Activated naive CD8-positive, alpha-beta T cell (primary cell): ENCODE data around the gene CEP76.
"Not testable (repeated sequence)": the region's sequence is repeated elsewhere in the genome, so short reads cannot be mapped to it uniquely, and the experiment has no call there.

Source experiments
- H3K27ac Mint-ChIP-seq: one replicate; pipeline ENCODE4 v1.8.0; 2021; ENCODE audit warnings: mixed read lengths
- H3K27me3 Mint-ChIP-seq: one replicate; pipeline ENCODE4 v1.8.0; 2021; ENCODE audit warnings: mixed read lengths
- H3K36me3 Mint-ChIP-seq: one replicate; pipeline ENCODE4 v1.8.0; 2021; ENCODE audit warnings: mixed read lengths
- H3K4me1 Mint-ChIP-seq: one replicate; pipeline ENCODE4 v1.8.0; 2021; ENCODE audit warnings: low read depth, mixed read lengths
- H3K4me3 Mint-ChIP-seq: one replicate; pipeline ENCODE4 v1.8.0; 2021; ENCODE audit warnings: mild to moderate bottlenecking, mixed read lengths
- H3K9me3 Mint-ChIP-seq: one replicate; pipeline ENCODE4 v1.8.0; 2021; ENCODE audit warnings: low read depth, mixed read lengths

The CEP76 gene

DNA sequence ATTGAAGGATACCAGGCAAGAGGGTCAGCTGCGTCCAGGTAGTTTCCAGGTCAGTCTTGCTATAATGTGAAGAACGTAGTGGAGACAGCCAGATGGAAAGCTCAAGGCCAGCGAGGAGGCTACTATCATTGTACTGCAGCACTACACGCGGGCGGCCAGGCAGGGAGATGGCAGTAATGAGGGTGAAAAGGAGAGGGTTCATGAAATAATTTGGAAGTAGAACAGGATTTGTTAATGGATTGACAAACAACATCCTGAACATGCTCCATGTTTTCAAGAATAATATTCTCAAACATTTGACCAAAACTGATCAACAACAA lies 61.7 kb downstream of the CEP76 start:
- Mint-ChIP-seq H3K4me3 (no peak overlapping the region), H3K36me3 (no peaks in the 10 kb centered on the region), H3K9me3 (no peaks in the 10 kb centered on the region), H3K27me3 (peaks cover 5% of the 10 kb centered on the region), H3K4me1 (no peaks in the 10 kb centered on the region), H3K27ac (no peak overlapping the region)

DNA sequence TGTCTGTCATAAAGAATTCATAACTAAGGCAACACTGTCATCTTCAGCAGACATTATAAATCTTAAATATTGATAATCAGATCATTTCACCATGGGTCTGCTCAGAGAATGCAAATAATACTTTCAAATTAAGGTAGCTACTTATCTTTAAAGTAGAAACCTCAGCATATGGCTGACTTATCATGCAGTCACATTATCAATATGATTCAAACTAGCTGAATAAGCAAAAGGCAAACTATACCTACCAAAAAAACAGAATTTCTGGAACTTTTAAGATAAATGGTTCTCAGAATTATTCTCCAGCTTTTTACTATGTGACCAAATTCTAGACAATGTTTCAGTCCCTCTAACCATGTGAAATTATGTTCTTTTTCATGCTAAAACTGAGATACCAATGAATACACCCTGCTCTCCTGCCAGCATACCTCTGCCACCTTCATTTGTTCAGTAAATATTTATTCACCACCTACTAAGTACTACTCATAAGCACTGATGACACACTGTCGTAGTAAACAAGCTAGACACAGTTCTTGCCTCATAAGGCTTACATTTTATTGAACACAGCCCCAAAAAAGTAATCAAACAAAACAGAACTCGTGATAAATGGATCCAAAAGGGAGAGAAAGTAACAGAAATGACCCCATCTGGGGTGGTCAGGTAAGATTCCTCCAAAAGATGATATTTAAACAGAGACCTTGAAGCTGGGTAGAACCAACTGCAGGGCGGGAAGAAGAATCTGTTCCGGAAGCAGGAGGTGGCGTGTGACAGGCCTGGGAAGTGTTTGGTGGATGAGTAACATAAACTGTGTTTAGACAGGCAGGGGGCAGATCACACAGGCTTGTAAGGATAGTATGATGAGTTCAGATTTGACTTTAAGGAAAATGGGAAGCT lies 62.3 kb downstream of the CEP76 start:
- Mint-ChIP-seq H3K9me3 (no peaks in the 10 kb centered on the region), H3K36me3 (no peaks in the 10 kb centered on the region), H3K27ac (no peak overlapping the region), H3K4me3 (no peak overlapping the region), H3K4me1 (no peaks in the 10 kb centered on the region), H3K27me3 (peaks cover 5% of the 10 kb centered on the region)

DNA sequence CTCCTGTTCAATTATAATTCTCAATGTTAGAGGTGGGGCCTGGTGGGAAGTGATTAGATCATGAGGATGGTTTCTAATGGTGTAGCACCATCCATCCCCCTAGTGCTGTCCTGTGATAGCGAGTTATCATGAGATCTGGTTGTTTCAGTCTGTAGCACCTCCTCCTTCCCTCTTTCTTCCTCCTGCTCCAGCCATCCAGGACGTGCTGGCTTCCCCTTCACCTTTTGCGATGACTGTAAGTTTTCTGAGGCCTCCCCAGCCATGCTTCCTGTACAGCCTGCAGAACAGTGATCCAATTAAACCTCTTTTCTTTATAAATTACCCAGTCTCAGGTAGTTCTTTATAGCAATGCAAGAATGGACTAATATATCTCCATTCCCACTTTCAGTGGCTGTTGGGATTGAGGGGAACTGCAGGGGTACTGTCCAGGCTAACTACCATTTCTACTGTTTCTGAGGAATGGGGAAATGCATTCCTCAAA lies 63.8 kb downstream of the CEP76 start:
- peaks cover 5% of the 10 kb centered on the region for H3K27me3 Mint-ChIP-seq
- H3K27ac Mint-ChIP-seq, result no peak overlapping the region
- no peak overlapping the region for H3K4me3 Mint-ChIP-seq
- no peaks in the 10 kb centered on the region for H3K4me1 Mint-ChIP-seq
- no peaks in the 10 kb centered on the region for H3K36me3 Mint-ChIP-seq
- H3K9me3 Mint-ChIP-seq, result no peaks in the 10 kb centered on the region

DNA sequence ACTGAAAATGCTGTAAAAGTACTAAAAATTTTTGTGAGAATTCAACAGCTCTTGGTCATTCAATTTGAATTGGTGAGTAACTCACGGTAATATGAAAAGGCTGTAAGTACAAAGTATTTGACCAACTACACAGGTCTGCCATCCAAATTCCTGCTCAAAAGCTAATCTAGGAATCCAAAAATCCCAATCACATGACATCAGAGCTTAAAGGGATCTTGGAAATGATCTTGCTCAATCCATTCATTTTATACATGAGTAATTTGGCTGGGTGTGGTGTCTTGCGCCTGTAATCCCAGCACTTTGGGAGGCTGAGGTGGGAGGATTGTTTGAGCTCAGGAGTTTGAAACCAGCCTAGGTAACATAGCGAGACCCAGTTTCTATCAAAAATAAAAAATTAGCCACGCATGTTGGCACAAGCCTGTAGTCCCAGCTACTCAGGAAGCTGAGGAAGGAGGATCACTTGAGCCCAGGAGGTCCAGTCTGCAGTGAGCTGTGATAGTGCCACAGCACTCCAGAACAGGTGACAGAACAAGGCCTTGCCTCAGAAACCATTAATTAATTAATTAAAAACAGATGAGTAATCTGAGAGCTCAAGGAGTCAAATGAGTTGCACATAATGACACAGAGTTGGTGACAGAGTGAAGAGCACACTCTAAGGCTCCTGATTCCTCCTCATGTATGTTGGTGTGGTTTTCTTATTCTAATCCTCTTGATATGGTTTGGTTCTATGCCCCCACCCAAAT lies 64.5 kb downstream of the CEP76 start:
- Mint-ChIP-seq H3K36me3 (no peaks in the 10 kb centered on the region), H3K4me1 (no peaks in the 10 kb centered on the region), H3K4me3 (no peak overlapping the region), H3K9me3 (no peaks in the 10 kb centered on the region), H3K27me3 (peaks cover 5% of the 10 kb centered on the region), H3K27ac (no peak overlapping the region)

DNA sequence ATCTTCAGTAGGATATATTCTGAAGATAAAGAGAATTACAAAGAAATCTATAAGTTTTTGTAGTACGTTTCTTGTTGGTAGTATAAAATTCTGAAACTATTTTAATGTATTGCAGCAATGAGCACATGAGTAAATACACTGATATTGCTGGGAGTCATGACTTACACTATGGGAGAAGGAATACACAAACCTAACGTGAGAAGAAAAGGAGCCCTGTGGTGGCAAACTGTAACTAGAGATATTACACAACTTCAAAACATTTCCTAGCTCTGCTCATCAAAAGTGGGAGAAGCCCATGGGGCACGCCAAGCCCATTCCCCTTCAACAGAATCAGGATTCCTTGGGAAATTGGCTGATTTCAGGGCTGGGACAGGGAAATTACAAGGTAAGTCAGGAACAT lies 65.1 kb downstream of the CEP76 start:
- Mint-ChIP-seq H3K4me3 (no peak overlapping the region), H3K4me1 (no peaks in the 10 kb centered on the region), H3K27ac (no peak overlapping the region), H3K27me3 (peaks cover 4% of the 10 kb centered on the region), H3K36me3 (no peaks in the 10 kb centered on the region), H3K9me3 (no peaks in the 10 kb centered on the region)

GRCh38 chr18:12631831-12632477 lies 70.6 kb downstream of the CEP76 start:
- no peak overlapping the region for H3K27ac Mint-ChIP-seq
- peaks cover 2% of the 10 kb centered on the region for H3K27me3 Mint-ChIP-seq
- H3K4me1 Mint-ChIP-seq, result no peaks in the 10 kb centered on the region
- H3K9me3 Mint-ChIP-seq, result no peaks in the 10 kb centered on the region
- H3K36me3 Mint-ChIP-seq, result peaks cover 2% of the 10 kb centered on the region
- no peak overlapping the region for H3K4me3 Mint-ChIP-seq

GRCh38 chr18:12630136-12630535 lies 72.4 kb downstream of the CEP76 start:
- no peak overlapping the region for H3K4me3 Mint-ChIP-seq
- no peaks in the 10 kb centered on the region for H3K4me1 Mint-ChIP-seq
- no peaks in the 10 kb centered on the region for H3K9me3 Mint-ChIP-seq
- H3K36me3 Mint-ChIP-seq, result peaks cover 2% of the 10 kb centered on the region
- peaks cover 2% of the 10 kb centered on the region for H3K27me3 Mint-ChIP-seq
- no peak overlapping the region for H3K27ac Mint-ChIP-seq

GRCh38 chr18:12628706-12629702 lies 73.5 kb downstream of the CEP76 start:
- H3K4me1 Mint-ChIP-seq, result no peaks in the 10 kb centered on the region
- H3K9me3 Mint-ChIP-seq, result no peaks in the 10 kb centered on the region
- H3K36me3 Mint-ChIP-seq, result peaks cover 2% of the 10 kb centered on the region
- peaks cover 2% of the 10 kb centered on the region for H3K27me3 Mint-ChIP-seq
- H3K27ac Mint-ChIP-seq, result no peak overlapping the region
- no peak overlapping the region for H3K4me3 Mint-ChIP-seq

GRCh38 chr18:12627199-12627598 lies 75.3 kb downstream of the CEP76 start:
- not testable (repeated sequence) for H3K9me3 Mint-ChIP-seq, H3K27ac Mint-ChIP-seq, H3K4me1 Mint-ChIP-seq, H3K4me3 Mint-ChIP-seq, H3K27me3 Mint-ChIP-seq, H3K36me3 Mint-ChIP-seq

DNA sequence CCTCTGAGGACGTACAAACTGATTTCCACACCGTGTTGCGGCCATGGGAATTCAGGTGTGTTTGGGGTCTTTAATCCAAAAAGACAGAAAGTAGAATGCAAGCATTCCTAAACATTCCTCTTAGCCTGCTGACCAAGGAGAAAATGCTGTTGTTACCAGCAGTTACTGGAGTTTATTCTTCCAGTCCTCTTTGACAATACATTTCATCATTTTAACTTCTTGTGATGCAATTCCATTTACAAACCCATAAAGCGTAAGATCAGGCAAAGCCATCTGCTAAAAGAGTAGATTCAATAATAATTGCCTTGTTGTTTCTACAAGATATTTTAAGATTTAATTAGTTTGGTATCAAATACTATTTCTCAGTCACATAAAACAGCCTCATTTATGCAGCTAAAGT lies 77.3 kb downstream of the CEP76 start:
- Mint-ChIP-seq H3K27me3 (peaks cover 7% of the 10 kb centered on the region), H3K36me3 (peaks cover 2% of the 10 kb centered on the region), H3K9me3 (no peaks in the 10 kb centered on the region), H3K27ac (no peak overlapping the region), H3K4me1 (no peaks in the 10 kb centered on the region), H3K4me3 (no peak overlapping the region)
